Neutrophil (primary cell): ENCODE measurements around the gene SPACA4.

Source experiments
- H3K27ac ChIP-seq: fragments of 200-600 bp; sonication (generic); 2 replicates; pipeline ENCODE4 v1.5.1; 2016; ENCODE audit warnings: mild to moderate bottlenecking, moderate library complexity
- H3K27me3 ChIP-seq: fragments of 200-600 bp; sonication (generic); 2 replicates; pipeline ENCODE4 v1.6.0; 2016; ENCODE audit warnings: mild to moderate bottlenecking
- H3K36me3 ChIP-seq: fragments of 200-600 bp; sonication (generic); 2 replicates; pipeline ENCODE4 v1.5.1; 2017
- H3K4me1 ChIP-seq, 2 experiments: fragments of 200-600 bp in 1 of 2; sonication (generic) in 1 of 2; 1 replicate in 1 of 2; 2 replicates in 1 of 2; pipeline versions ENCODE4 v1.5.1 to v1.6.1; 2013 to 2016; ENCODE audit warnings: low read depth in 1 of 2, low read length in 1 of 2, mild to moderate bottlenecking in 1 of 2, moderate library complexity in 1 of 2; ENCODE audit not compliant: control insufficient read depth in 1 of 2, insufficient read depth in 1 of 2
- H3K4me3 ChIP-seq, 2 experiments: fragments of 200-600 bp in 1 of 2; sonication (generic) in 1 of 2; 1 replicate in 1 of 2; 2 replicates in 1 of 2; pipeline ENCODE4 v1.5.1; 2013 to 2016; ENCODE audit warnings: low read depth in 1 of 2, low read length in 1 of 2, mild to moderate bottlenecking in 1 of 2, moderate library complexity in 1 of 2
- H3K9me3 ChIP-seq: fragments of 200-600 bp; sonication (generic); 2 replicates; pipeline ENCODE4 v1.5.1; 2016
- TF ChIP-seq, protein P1 (sequence below): fragments of 200-600 bp; sonication (generic); IDR thresholded peaks from 2 replicates; pipeline ENCODE4 v1.5.1; 2016; ENCODE audit warnings: antibody characterized with exemption

The SPACA4 gene

GRCh38 chr19:48591021-48591420 lies 15.5 kb upstream of the SPACA4 start:
- TF ChIP-seq, protein P1, sequence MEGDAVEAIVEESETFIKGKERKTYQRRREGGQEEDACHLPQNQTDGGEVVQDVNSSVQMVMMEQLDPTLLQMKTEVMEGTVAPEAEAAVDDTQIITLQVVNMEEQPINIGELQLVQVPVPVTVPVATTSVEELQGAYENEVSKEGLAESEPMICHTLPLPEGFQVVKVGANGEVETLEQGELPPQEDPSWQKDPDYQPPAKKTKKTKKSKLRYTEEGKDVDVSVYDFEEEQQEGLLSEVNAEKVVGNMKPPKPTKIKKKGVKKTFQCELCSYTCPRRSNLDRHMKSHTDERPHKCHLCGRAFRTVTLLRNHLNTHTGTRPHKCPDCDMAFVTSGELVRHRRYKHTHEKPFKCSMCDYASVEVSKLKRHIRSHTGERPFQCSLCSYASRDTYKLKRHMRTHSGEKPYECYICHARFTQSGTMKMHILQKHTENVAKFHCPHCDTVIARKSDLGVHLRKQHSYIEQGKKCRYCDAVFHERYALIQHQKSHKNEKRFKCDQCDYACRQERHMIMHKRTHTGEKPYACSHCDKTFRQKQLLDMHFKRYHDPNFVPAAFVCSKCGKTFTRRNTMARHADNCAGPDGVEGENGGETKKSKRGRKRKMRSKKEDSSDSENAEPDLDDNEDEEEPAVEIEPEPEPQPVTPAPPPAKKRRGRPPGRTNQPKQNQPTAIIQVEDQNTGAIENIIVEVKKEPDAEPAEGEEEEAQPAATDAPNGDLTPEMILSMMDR, result no peak

GRCh38 chr19:48595171-48595570 lies 11.4 kb upstream of the SPACA4 start:
- Histone ChIP-seq H3K36me3 (no peaks in the 10 kb centered on the region), H3K9me3 (no peaks in the 10 kb centered on the region), H3K27ac (no peak overlapping the region), H3K27me3 (peaks cover 7% of the 10 kb centered on the region), H3K4me3 (no peak overlapping the region), H3K4me1 (no peaks in the 10 kb centered on the region)
- TF ChIP-seq, protein P1, result no peak

More at GRCh38 chr19:48591021-48591420, 15.5 kb upstream of the SPACA4 start:
- H3K27ac ChIP-seq, result no peak overlapping the region
- H3K9me3 ChIP-seq, result no peaks in the 10 kb centered on the region
- peaks cover 21% of the 10 kb centered on the region for H3K27me3 ChIP-seq
- H3K36me3 ChIP-seq, result no peaks in the 10 kb centered on the region
- H3K4me3 ChIP-seq, result no peak overlapping the region
- peaks cover 8 to 9% of the 10 kb centered on the region in 2 experiments for H3K4me1 ChIP-seq

- no peaks in the 10 kb centered on the region for H3K4me1 ChIP-seq
- H3K36me3 ChIP-seq, result no peaks in the 10 kb centered on the region
- no peak overlapping the region for H3K27ac ChIP-seq
- TF ChIP-seq, protein P1, result no peak
- H3K27me3 ChIP-seq, result peaks cover 7% of the 10 kb centered on the region
- H3K9me3 ChIP-seq, result no peaks in the 10 kb centered on the region
- H3K4me3 ChIP-seq, result no peak overlapping the region
These were observed 10.7 kb upstream of the SPACA4 start for GRCh38 chr19:48595833-48596232.

DNA sequence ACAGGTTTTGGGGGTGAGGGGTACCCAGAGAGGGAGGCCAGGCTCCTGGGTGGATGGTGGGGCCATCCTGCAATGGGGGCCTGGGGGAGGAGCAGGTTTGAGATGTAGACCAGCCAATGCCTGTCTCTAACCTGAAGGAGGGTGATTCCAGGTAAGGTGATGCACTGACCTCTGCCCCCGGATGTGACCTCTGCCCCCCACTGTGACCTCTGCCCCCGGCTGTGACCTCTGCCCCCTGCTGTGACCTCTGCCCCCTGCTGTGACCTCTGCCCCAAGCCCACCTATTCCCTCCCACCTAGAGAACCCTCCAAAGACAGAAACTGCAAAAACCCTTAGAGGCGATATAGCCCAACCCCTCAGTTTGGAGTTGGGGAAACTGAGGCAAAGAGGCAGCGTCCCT lies 10.3 kb upstream of the SPACA4 start:
- Histone ChIP-seq H3K4me1 (no peaks in the 10 kb centered on the region), H3K27me3 (peaks cover 4% of the 10 kb centered on the region), H3K27ac (no peak overlapping the region), H3K4me3 (no peak overlapping the region), H3K9me3 (no peaks in the 10 kb centered on the region), H3K36me3 (no peaks in the 10 kb centered on the region)
- TF ChIP-seq, protein P1, result no peak

DNA sequence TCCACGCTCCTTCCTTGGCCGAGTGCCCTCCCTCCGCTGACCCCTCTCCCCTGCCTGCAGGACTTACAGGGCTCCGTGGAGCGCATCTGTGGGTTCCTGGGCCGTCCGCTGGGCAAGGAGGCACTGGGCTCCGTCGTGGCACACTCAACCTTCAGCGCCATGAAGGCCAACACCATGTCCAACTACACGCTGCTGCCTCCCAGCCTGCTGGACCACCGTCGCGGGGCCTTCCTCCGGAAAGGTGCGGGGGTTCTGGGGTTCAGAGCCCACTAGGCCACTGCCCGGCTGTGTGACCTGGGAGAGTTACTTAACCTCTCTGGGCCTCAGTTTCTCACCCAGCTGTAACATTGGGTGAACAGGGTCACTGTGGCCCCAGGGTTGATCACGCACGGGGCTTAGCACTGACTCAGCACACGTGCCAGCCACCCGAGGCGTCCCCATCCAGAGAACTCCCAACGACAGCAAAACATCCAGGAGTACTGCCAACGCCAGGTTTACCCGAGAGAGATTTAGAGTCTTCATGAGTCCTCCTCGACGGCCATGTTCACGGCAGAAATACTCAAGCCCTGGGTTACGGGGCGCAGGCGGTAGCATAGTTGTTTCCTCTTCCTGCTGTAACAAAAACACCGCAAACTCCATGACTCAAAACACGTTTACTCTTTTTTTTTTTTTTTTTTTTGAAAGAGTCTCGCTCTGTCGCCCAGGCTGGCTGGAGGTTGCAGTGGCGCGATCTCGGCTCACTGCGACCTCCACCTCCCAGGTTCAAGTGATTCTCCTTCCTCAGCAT lies 9.7 kb upstream of the SPACA4 start:
- H3K27me3 ChIP-seq, result no peaks in the 10 kb centered on the region
- TF ChIP-seq, protein P1, result no peak
- H3K9me3 ChIP-seq, result no peaks in the 10 kb centered on the region
- no peaks in the 10 kb centered on the region for H3K36me3 ChIP-seq
- H3K4me1 ChIP-seq, result no peaks in the 10 kb centered on the region
- no peak overlapping the region for H3K27ac ChIP-seq
- no peak overlapping the region for H3K4me3 ChIP-seq
